Measurements from ENCODE around the gene OR2T10.
"Not testable (repeated sequence)": the region's sequence is repeated elsewhere in the genome, so short reads cannot be mapped to it uniquely, and the experiment has no call there.

The OR2T10 gene, protein sequence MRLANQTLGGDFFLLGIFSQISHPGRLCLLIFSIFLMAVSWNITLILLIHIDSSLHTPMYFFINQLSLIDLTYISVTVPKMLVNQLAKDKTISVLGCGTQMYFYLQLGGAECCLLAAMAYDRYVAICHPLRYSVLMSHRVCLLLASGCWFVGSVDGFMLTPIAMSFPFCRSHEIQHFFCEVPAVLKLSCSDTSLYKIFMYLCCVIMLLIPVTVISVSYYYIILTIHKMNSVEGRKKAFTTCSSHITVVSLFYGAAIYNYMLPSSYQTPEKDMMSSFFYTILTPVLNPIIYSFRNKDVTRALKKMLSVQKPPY

DNA sequence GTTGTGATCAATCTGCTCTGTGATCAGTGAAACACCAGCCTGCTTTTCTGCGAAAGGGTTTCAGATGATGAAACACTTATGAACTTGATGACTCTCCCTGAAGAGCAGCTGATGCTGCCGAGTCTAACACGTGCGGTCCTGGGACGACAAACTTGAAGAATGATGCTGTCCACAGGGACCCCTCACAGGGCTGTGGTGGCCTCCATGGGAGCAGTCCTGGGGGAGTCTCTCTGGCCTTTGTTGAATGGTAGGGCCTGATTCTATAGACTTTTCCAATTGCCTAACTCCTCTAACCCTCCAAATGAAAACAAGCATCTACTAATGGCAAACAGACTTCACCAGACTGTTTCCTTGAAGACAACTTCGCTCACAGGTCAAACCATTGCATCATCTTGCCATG lies at the start of gene OR2T10:
Gene OR2T10 (minus strand): TSS at position 112 of the 400 bp plus-strand sequence. CDS start 3,932 bp downstream, outside the sequence.
- H3K4me1 Mint-ChIP-seq (ENCODE audit: low read depth) = peaks cover 1% of the 10 kb centered on the region
- no peak within 1 kb of the TSS for H3K4me3 Mint-ChIP-seq
- H3K9me3 Mint-ChIP-seq = no peaks in the 10 kb centered on the region
- no peaks in the 10 kb centered on the region for H3K36me3 Mint-ChIP-seq (ENCODE audit: low read depth)
- no peak within 1 kb of the TSS for H3K27ac Mint-ChIP-seq
- H3K27me3 Mint-ChIP-seq (ENCODE audit: low read depth) = no peaks in the 10 kb centered on the region

DNA sequence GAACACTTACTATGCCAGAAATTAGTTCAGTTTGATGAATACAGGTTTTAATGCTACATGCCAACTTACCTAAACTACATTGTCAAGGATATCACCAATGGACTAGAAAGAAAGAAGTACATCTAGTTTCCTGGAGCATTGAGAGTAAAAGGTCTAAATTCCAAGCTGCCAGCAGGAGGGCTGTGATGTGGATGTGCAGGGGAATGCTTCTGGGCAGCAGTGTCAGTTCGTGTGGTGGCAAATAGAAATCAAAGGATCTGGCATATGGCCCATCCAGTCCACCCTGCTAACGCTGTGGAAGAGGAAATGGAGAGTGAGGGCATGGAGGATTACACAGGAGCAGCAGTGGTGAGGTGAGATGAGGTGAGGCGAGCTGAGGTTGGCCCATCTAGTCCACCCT lies 47.7 kb upstream of the OR2T10 start, which contains the start of gene OR2T35:
Gene OR2T35 (minus strand): TSS at position 101 of the 400 bp plus-strand sequence. CDS start 6,020 bp downstream, outside the sequence.
- H3K4me1 Mint-ChIP-seq (ENCODE audit: low read depth); H3K27ac Mint-ChIP-seq; H3K9me3 Mint-ChIP-seq; H3K27me3 Mint-ChIP-seq (ENCODE audit: low read depth); H3K4me3 Mint-ChIP-seq; H3K36me3 Mint-ChIP-seq (ENCODE audit: low read depth): not testable (repeated sequence)

DNA sequence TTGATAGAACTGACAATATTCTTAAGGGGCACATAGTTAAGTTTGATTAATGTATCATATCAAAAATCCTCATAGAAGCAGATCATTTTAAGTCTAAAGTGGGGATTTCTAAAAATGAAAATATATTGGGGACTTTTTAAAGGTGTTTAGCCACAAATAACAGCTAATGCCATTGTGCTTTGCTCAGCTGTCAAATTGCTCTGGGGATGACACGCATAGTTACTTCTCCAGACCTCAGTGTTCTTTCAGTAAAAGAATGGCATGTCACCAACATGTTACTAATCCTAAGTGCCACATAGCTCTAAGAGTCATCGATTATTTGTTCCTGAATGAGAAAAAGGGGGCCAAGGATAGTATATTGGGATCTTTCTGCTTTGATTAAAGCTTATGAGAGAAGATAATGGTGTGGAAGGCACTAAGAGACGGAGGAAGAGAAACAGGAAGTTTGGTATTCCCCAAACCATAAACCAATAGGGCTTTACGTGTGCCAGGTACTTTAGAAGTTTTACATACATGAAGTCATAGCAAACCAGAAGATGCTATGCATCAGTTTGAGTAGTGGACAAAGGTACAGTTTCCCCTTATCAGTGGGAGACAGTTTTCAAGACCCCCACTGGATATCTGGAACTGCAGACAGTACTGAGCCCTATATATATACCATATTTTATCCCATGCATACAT lies 45.6 kb upstream of the OR2T10 start:
- H3K4me1 Mint-ChIP-seq (ENCODE audit: low read depth); H3K27me3 Mint-ChIP-seq (ENCODE audit: low read depth): not testable (repeated sequence)

DNA sequence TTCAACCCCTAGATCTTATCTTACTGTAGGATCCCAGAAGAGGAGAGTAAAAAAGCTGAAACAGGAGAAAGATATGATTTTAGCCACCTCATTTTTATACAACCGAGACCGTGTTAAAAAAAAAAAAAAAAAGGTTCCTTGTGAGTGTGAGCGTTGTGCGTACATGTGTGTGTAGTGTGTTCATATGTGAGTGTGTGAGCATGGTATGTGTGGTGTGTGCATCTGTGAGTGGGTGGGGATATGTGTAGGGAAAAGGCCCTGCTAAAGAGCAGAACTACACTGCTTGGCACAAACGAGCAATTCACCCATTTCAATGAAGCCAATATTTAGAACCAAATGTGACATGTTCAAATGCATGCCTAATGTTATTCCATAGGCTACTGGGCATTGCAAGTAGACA lies 44.1 kb upstream of the OR2T10 start:
- H3K36me3 Mint-ChIP-seq (ENCODE audit: low read depth); H3K4me1 Mint-ChIP-seq (ENCODE audit: low read depth); H3K4me3 Mint-ChIP-seq; H3K27me3 Mint-ChIP-seq (ENCODE audit: low read depth); H3K27ac Mint-ChIP-seq; H3K9me3 Mint-ChIP-seq: not testable (repeated sequence)

More for the DNA sequence above, 45.6 kb upstream of the OR2T10 start:
- not testable (repeated sequence) for H3K9me3 Mint-ChIP-seq; H3K4me3 Mint-ChIP-seq; H3K36me3 Mint-ChIP-seq (ENCODE audit: low read depth); H3K27ac Mint-ChIP-seq

DNA sequence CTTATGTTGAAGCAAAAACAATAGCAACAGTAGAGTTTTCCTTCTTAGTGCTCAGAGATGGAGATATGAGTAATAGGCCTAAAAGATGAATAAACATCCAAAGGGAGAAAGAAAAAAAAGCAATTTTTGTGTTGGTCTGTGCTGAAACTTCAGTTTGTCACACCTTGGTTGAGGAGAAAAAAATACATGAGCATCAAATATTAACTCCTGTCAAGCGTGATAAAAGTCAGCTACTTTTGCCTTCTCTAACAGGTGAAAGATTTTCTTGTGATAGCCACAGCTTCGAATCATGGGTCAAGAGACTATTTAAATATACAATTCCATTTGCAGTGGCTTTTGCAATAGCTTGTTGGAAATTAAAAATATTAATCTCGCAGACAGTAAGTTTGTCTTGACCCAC lies 43.4 kb upstream of the OR2T10 start:
- H3K27ac Mint-ChIP-seq; H3K4me1 Mint-ChIP-seq (ENCODE audit: low read depth); H3K9me3 Mint-ChIP-seq; H3K4me3 Mint-ChIP-seq; H3K36me3 Mint-ChIP-seq (ENCODE audit: low read depth); H3K27me3 Mint-ChIP-seq (ENCODE audit: low read depth): not testable (repeated sequence)

DNA sequence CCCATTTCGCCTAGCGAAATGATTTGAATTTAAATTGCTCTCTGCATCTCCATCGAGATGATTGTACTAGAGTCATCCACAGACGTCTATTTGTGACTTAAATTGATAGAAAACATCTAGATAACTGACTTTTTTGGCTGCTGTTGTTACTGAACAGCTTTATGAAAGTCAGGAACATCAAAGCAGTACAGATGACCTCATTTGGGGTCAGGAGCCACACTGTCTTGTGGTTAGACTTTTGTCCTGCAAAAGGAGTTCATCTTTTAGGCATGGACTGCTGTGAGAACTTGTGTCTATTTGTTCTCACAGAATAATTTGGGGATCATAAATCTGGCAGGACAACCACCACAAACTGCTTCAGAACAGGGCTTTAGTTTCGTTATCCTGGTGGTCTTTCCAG lies 42.2 kb upstream of the OR2T10 start:
- H3K4me3 Mint-ChIP-seq; H3K9me3 Mint-ChIP-seq; H3K27ac Mint-ChIP-seq; H3K4me1 Mint-ChIP-seq (ENCODE audit: low read depth); H3K27me3 Mint-ChIP-seq (ENCODE audit: low read depth); H3K36me3 Mint-ChIP-seq (ENCODE audit: low read depth): not testable (repeated sequence)

DNA sequence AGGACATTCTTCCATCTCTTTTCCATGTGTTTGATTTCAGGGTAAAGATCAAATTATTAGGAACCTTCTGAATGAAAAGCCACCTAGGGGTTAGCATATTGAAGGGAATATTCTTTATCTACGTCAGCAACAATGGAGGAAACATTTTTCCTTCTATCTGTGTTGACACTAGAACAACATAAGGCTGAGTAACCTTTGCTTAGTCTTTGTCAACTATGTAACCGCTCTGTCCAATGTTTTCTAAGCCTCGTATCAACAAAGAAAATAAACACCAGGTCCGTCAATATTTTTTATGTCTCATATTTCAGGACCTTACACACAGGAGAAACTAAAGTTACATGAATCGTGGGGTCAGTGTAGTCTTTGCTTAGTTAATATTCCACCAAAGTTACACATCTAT lies 39.1 kb upstream of the OR2T10 start:
- H3K27ac Mint-ChIP-seq; H3K36me3 Mint-ChIP-seq (ENCODE audit: low read depth); H3K4me1 Mint-ChIP-seq (ENCODE audit: low read depth); H3K4me3 Mint-ChIP-seq; H3K27me3 Mint-ChIP-seq (ENCODE audit: low read depth); H3K9me3 Mint-ChIP-seq: not testable (repeated sequence)

DNA sequence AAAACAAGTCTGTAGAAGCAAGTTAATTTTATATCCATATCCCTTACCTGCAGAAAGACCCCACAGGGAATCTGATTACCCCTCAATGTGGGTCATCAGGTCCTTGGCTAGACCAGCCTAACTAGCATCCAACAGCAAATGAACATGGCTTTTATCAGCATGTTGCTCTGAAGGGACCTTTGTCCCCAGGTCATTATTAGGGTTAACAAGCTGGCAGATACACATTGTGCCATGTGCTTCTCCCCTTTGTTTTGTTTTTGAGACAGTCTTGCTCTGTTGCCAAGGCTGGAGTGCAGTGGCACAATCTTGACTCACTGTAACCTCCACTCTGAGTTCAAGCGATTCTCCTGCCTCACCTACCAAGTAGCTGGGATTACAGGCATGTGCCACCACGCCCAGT lies 37.5 kb upstream of the OR2T10 start, which contains the start of gene OR2T11:
Gene OR2T11 (minus strand): TSS at position 101 of the 400 bp plus-strand sequence. CDS start 7,963 bp downstream, outside the sequence.
- not testable (repeated sequence) for H3K27ac Mint-ChIP-seq; H3K36me3 Mint-ChIP-seq (ENCODE audit: low read depth); H3K4me3 Mint-ChIP-seq; H3K9me3 Mint-ChIP-seq; H3K4me1 Mint-ChIP-seq (ENCODE audit: low read depth); H3K27me3 Mint-ChIP-seq (ENCODE audit: low read depth)

DNA sequence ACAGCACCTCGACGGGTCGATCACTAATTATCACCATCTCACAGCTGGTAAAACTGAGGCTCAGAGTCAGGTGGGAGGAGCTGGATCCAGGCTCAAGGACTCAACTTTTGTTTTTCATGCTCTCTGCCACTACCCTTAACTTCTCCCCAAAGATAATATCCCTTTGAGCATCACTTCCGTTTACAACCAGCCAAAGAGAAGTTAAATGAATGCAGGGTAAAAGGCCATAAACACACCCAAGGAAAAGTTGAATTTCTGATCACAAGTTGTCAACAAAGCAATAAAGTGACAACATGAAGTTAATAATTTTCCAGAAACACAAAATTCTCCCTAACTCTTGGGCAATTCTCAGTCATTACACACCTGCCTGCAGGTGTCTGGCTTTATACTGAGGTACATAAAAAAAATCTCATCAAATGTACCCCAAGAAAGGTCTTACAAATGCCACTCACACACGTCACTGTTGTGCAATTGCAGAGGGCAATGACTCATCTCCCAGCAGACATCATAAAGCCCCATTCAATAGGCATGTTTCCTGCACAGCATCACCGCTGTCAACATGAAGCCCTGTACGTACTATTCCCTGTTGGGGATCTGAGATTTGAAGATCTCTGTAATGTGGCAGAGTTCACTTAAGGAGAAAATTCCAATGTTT lies 34.0 kb upstream of the OR2T10 start:
- Mint-ChIP-seq H3K9me3 (no peaks in the 10 kb centered on the region), H3K4me1 (ENCODE audit: low read depth) (no peaks in the 10 kb centered on the region), H3K27ac (no peak overlapping the region), H3K36me3 (ENCODE audit: low read depth) (no peaks in the 10 kb centered on the region), H3K4me3 (no peak overlapping the region), H3K27me3 (ENCODE audit: low read depth) (peaks cover 5% of the 10 kb centered on the region)

DNA sequence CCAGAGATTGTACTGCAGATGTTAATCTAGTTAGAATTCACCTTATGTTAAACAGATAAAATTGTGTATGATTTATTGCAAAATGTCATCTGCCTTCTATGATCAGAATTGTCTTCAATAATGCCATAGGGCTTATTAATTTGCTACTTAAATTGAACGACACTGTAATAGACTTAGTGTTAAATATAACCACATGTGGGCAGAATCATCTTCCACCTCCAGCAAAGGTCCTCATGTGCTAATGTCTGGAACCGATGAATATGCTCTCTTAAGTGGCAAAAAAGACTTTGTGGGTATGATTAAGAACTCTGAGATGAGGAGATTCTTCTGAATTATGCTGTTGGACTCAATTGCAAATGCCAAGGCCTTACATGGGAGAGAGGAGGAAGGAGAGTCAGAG lies 33.1 kb upstream of the OR2T10 start:
- no peak overlapping the region for H3K4me3 Mint-ChIP-seq
- H3K4me1 Mint-ChIP-seq (ENCODE audit: low read depth) = no peaks in the 10 kb centered on the region
- H3K36me3 Mint-ChIP-seq (ENCODE audit: low read depth) = no peaks in the 10 kb centered on the region
- H3K9me3 Mint-ChIP-seq = no peaks in the 10 kb centered on the region
- H3K27ac Mint-ChIP-seq = no peak overlapping the region
- peaks cover 5% of the 10 kb centered on the region for H3K27me3 Mint-ChIP-seq (ENCODE audit: low read depth)

DNA sequence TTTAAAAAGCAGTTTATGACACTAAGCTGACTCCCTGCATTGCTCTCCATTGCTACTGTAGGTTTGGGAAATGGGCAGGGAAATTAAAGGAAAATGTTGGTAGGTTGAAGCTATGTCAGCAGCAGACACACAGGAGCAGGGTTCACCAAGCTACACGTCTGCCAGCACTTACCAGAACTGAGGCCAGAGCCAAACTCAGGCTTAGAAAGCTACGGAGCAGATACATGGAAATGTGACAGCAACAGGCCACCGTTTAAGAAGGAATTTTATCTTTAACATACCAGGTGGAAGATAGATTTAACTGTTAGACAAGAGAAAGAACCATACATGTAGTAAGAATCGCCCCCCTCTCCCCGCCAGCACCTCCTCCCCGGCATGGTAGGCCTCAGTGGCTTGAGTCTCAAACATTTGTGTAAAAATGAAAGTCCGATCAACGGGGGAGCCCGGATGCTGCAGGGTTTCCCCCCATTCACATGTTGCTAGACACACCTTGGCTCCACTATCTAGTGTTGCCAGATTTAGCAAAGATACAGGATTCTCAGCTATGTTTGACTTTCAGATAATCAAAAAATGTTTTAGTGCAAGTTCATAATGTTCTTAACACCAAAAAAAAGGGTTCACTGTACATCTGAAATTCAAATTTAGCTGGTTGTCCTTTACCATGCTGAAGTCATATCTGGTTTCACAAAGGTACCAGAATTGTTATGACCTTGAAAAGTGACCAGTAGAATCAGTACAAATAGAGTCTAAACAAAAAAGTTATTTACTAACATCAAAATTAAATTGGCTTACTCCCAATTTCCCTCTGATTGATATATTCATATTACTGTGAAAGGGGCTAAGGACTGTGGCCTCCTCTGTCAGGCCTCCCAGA lies 30.7 kb upstream of the OR2T10 start:
- Mint-ChIP-seq H3K4me1 (ENCODE audit: low read depth) (no peaks in the 10 kb centered on the region), H3K9me3 (no peaks in the 10 kb centered on the region), H3K27ac (no peak overlapping the region), H3K27me3 (ENCODE audit: low read depth) (peaks cover 5% of the 10 kb centered on the region), H3K4me3 (no peak overlapping the region), H3K36me3 (ENCODE audit: low read depth) (no peaks in the 10 kb centered on the region)

DNA sequence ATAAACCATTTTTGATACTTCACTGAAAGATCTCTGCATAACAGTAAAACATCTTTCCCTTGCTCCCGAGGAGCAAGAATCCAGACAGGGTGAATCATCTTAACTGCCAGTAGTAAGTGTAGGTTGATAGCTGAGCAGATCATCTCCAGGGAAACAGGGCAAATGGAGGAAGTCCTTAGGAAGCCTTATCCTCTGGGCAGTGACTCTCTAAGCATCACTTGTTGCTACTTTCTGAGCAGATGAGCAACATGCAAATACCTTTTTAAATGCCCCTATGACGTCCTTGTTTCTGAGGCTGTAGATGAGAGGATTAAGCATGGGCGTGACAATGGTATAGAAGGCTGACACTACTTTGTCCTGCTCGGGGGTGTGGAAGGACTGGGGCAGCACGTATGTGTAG lies 28.5 kb upstream of the OR2T10 start:
- Mint-ChIP-seq H3K36me3 (ENCODE audit: low read depth) (no peaks in the 10 kb centered on the region), H3K27me3 (ENCODE audit: low read depth) (peaks cover 5% of the 10 kb centered on the region), H3K27ac (no peak overlapping the region), H3K4me3 (no peak overlapping the region), H3K4me1 (ENCODE audit: low read depth) (no peaks in the 10 kb centered on the region), H3K9me3 (no peaks in the 10 kb centered on the region)

DNA sequence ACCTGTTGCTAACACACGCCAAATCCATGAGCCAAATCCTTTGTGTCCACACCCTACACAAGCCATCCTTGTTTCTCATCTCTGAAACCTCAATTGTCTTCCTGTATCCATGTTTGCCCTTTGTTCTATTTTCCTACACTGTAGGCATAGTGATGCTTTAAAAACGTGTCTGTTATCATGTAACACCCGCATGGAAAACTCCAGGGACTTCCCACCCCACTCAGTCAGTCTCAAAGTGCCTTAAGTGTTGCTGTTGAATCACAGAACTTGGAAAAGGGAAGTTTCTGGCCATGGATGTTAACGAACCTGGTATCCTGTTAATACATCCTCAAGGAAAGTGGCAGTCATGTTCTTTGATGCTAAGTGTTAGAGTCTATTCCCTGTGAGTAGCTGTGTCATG lies 27.7 kb upstream of the OR2T10 start:
- H3K4me3 Mint-ChIP-seq = no peak overlapping the region

DNA sequence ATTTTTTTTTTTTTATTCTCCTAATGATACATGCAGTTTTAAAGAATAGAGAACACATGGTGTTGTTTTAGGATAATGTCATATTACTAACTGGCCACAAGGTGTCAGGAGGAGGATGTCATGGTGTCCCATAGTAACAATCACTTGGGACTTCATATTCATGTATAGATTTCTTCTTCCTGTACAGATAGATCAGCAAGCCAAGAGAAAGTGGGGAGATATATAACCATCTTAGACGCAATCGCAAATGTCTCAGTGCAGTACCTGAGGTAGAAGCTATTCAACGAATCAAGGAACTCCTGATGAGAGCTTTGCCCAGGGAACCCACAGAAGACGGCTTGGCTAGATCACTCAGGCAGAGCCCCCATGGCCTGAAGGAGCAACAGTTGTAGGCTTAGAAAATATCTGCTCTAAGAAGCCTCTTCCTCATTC lies 25.1 kb upstream of the OR2T10 start:
- H3K27me3 Mint-ChIP-seq (ENCODE audit: low read depth) = no peaks in the 10 kb centered on the region
- H3K4me3 Mint-ChIP-seq = no peak overlapping the region
- H3K4me1 Mint-ChIP-seq (ENCODE audit: low read depth) = no peaks in the 10 kb centered on the region
- H3K36me3 Mint-ChIP-seq (ENCODE audit: low read depth) = no peaks in the 10 kb centered on the region
- no peak overlapping the region for H3K27ac Mint-ChIP-seq
- no peaks in the 10 kb centered on the region for H3K9me3 Mint-ChIP-seq

More for the DNA sequence above, 27.7 kb upstream of the OR2T10 start:
- H3K36me3 Mint-ChIP-seq (ENCODE audit: low read depth) = no peaks in the 10 kb centered on the region
- H3K27ac Mint-ChIP-seq = no peak overlapping the region
- no peaks in the 10 kb centered on the region for H3K4me1 Mint-ChIP-seq (ENCODE audit: low read depth)
- peaks cover 5% of the 10 kb centered on the region for H3K27me3 Mint-ChIP-seq (ENCODE audit: low read depth)
- no peaks in the 10 kb centered on the region for H3K9me3 Mint-ChIP-seq

Measured in T-helper 1 cell treated with Interleukin-12 subunit alpha and Interleukin-12 subunit beta and Interleukin-4 antibody, amounts not matched to agents 30 μg/mL and 1 μg/mL, for 36 hours (primary cell).